SK-N-MC (cell line): ENCODE data around the gene EZH2.

ENCODE experiments used
- DNase-seq: peaks from one replicate; pipeline ENCODE4 v3.0.0-alpha.2; 2011; ENCODE audit warnings: low read depth, low spot score
- H3K27ac ChIP-seq: fragments of 200-600 bp; sonication (generic); 2 replicates; pipeline ENCODE4 v1.5.1; 2016; ENCODE audit warnings: mixed run types
- H3K36me3 ChIP-seq: fragments of 200-600 bp; sonication (generic); 2 replicates; pipeline ENCODE4 v1.6.1; 2017; ENCODE audit warnings: antibody characterized with exemption, low read length, mixed read lengths; ENCODE audit not compliant: insufficient read depth
- H3K4me3 ChIP-seq: fragments of 200-600 bp; sonication (generic); 2 replicates; pipeline ENCODE4 v1.5.1; 2016
- H3K9ac ChIP-seq: fragments of 200-600 bp; sonication (generic); 2 replicates; pipeline ENCODE4 v1.8.0; 2017; ENCODE audit warnings: mixed run types, mixed read lengths; ENCODE audit not compliant: insufficient read length
- H3K9me3 ChIP-seq: fragments of 200-600 bp; sonication (generic); 2 replicates; pipeline ENCODE4 v1.6.1; 2017; ENCODE audit warnings: low read depth, mild to moderate bottlenecking, antibody characterized with exemption, low read length, moderate library complexity, mixed read lengths
- EZH2 ChIP-seq: fragments of 200-600 bp; sonication (generic); IDR thresholded peaks from one replicate; pipeline ENCODE4 v1.6.1; 2017; ENCODE audit warnings: antibody characterized with exemption
- FOXP2 ChIP-seq: optimal IDR thresholded peaks from 2 replicates; pipeline ENCODE3; 2011; ENCODE audit warnings: mild to moderate bottlenecking, moderate library complexity; ENCODE audit not compliant: insufficient read depth; ENCODE audit errors: extremely low read length, control extremely low read depth
- POLR2AphosphoS5 ChIP-seq: IDR thresholded peaks from 2 replicates; pipeline ENCODE4 v1.6.1; 2012; ENCODE audit warnings: mild to moderate bottlenecking, low read depth, low read length, borderline replicate concordance

Gene EZH2

DNA sequence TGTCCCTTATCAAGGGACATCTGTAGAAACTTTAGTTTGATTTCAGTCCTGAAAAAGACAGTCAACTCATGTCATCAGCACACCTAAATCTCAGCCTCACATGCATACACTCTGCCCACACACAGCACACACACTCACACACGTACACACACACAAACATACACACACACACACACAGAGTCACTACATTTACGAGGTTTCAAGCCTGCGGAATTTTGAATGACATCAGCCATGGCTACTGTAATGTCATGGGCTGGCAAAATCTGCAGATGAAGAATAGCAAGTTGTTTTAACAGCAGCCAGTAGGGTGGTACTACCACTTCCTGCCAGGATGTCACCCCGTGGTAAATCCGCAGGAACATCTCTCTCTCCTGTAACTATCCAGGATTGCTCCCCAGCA lies 37.1 kb upstream of the EZH2 start:
- no peak for DNase-seq
- no peak for TF ChIP-seq EZH2
- no peak for TF ChIP-seq FOXP2
- TF ChIP-seq POLR2AphosphoS5, result no peak
- H3K9ac ChIP-seq, result no peak overlapping the region
- no peaks in the 10 kb centered on the region for H3K9me3 ChIP-seq
- no peak overlapping the region for H3K27ac ChIP-seq
- H3K36me3 ChIP-seq, result no peaks in the 10 kb centered on the region
- H3K4me3 ChIP-seq, result no peak overlapping the region

- Histone ChIP-seq H3K9ac (no peak overlapping the region), H3K36me3 (no peaks in the 10 kb centered on the region), H3K4me3 (no peak overlapping the region), H3K27ac (no peak overlapping the region), H3K9me3 (no peaks in the 10 kb centered on the region)
- TF ChIP-seq FOXP2, result no peak
- no peak for TF ChIP-seq EZH2
- no peak for TF ChIP-seq POLR2AphosphoS5
- no peak for DNase-seq
Measured at GRCh38 chr7:148919859-148920258, 35.8 kb upstream of the EZH2 start.

GRCh38 chr7:148918058-148918596 lies 34.0 kb upstream of the EZH2 start:
- Histone ChIP-seq H3K9ac (no peak overlapping the region), H3K27ac (no peak overlapping the region), H3K9me3 (no peaks in the 10 kb centered on the region), H3K36me3 (no peaks in the 10 kb centered on the region), H3K4me3 (no peak overlapping the region)
- no peak for DNase-seq
- TF ChIP-seq POLR2AphosphoS5 (no peak), FOXP2 (no peak), EZH2 (no peak)

DNA sequence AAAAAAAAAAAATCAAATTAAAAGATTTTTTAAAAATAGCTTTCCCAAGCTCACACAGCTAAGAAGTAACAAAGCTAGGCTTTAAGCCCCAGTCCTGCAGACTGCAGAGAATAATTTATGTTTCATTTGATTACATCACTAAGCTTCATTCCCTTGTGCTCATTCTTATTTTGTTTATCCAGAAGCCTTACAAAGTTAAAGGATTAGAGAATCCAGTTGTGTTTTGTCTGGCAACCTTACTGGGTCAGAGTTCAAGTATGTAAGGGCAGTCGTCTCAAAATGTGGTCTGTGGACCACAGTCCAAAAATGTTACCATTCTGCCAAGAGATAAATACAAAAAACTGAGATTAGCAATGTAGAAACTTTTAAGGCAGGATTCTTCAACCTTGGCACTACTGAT lies 32.1 kb upstream of the EZH2 start:
- no peaks in the 10 kb centered on the region for H3K36me3 ChIP-seq
- no peak for TF ChIP-seq FOXP2
- no peak for TF ChIP-seq EZH2
- TF ChIP-seq POLR2AphosphoS5, result no peak
- H3K4me3 ChIP-seq, result no peak overlapping the region
- no peak overlapping the region for H3K27ac ChIP-seq
- no peak overlapping the region for H3K9ac ChIP-seq
- DNase-seq, result no peak
- no peaks in the 10 kb centered on the region for H3K9me3 ChIP-seq

DNA sequence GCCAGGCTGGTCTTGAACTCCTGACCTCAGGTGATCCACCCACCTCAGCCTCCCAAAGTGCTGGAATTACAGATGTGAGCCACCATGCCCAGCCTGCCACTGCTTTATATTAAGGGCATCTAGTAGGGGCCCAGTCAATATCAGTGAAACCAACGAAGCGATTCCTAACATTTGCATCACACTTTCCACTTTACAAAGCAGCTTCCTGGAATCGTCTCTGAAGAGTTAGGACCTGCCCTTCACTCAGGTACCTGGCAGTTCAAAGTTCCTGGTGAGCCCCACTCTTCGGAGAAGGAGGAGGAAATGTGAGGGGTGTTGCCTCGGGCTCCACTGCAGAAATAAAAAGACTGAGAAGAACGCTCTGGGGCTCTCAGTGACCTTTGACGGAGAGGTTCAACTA lies 31.1 kb upstream of the EZH2 start:
- Histone ChIP-seq H3K36me3 (no peaks in the 10 kb centered on the region), H3K9ac (no peak overlapping the region), H3K4me3 (no peak overlapping the region), H3K27ac (no peak overlapping the region), H3K9me3 (no peaks in the 10 kb centered on the region)
- DNase-seq, result no peak
- no peak for TF ChIP-seq EZH2
- no peak for TF ChIP-seq FOXP2
- TF ChIP-seq POLR2AphosphoS5, result no peak

GRCh38 chr7:148914208-148914777 lies 30.2 kb upstream of the EZH2 start:
- no peak for DNase-seq
- no peak overlapping the region for H3K27ac ChIP-seq

GRCh38 chr7:148912758-148913541 lies 28.9 kb upstream of the EZH2 start:
- no peak overlapping the region for H3K9ac ChIP-seq
- no peaks in the 10 kb centered on the region for H3K36me3 ChIP-seq
- H3K4me3 ChIP-seq, result no peak overlapping the region
- H3K9me3 ChIP-seq, result no peaks in the 10 kb centered on the region
- TF ChIP-seq EZH2 (no peak), POLR2AphosphoS5 (no peak), FOXP2 (no peak)
- no peak overlapping the region for H3K27ac ChIP-seq
- no peak for DNase-seq

More at GRCh38 chr7:148914208-148914777, 30.2 kb upstream of the EZH2 start:
- no peaks in the 10 kb centered on the region for H3K9me3 ChIP-seq
- H3K36me3 ChIP-seq, result no peaks in the 10 kb centered on the region
- H3K4me3 ChIP-seq, result no peak overlapping the region
- TF ChIP-seq FOXP2 (no peak), EZH2 (no peak), POLR2AphosphoS5 (no peak)
- H3K9ac ChIP-seq, result no peak overlapping the region

DNA sequence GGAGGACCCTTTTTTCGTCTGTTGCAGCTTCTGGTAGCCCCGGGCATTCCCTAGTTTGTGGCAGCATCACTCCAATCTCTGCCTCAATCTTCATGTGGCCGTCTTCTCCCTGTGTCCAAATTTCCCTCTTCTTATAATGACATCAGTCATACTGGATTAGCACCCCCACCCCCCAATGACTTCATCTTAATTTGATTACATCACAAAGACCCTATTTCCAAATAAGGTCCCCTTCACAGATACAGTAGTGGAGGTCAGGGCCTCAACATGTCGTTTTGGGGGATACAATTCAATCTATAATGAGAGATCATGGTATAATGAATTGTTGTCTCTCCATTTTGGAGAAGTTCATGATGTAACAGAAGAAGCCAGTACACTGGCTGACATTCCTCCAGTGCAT lies 28.1 kb upstream of the EZH2 start:
- no peak for DNase-seq
- TF ChIP-seq POLR2AphosphoS5 (no peak), EZH2 (no peak), FOXP2 (no peak)
- no peak overlapping the region for H3K27ac ChIP-seq
- no peaks in the 10 kb centered on the region for H3K36me3 ChIP-seq
- no peak overlapping the region for H3K9ac ChIP-seq
- H3K9me3 ChIP-seq, result no peaks in the 10 kb centered on the region
- H3K4me3 ChIP-seq, result no peak overlapping the region
